ENCODE measurements around the gene TMEM45B. TPM values are rescaled to one million over a fixed set of nuclear protein-coding genes. Genes with fewer than 3 reads are reported as not detected.

TMEM45B gene
- total and polyA plus RNA-seq, 2 of the 13 experiments (the other 11 are each of a cell fraction or from before 2014, with no cell fraction given), result 29.1 to 181 TPM

GRCh38 chr11:129895126-129896041 lies 79.7 kb downstream of the TMEM45B start, which contains the start of gene NFRKB (continued):
- TF ChIP-seq, protein P1, sequence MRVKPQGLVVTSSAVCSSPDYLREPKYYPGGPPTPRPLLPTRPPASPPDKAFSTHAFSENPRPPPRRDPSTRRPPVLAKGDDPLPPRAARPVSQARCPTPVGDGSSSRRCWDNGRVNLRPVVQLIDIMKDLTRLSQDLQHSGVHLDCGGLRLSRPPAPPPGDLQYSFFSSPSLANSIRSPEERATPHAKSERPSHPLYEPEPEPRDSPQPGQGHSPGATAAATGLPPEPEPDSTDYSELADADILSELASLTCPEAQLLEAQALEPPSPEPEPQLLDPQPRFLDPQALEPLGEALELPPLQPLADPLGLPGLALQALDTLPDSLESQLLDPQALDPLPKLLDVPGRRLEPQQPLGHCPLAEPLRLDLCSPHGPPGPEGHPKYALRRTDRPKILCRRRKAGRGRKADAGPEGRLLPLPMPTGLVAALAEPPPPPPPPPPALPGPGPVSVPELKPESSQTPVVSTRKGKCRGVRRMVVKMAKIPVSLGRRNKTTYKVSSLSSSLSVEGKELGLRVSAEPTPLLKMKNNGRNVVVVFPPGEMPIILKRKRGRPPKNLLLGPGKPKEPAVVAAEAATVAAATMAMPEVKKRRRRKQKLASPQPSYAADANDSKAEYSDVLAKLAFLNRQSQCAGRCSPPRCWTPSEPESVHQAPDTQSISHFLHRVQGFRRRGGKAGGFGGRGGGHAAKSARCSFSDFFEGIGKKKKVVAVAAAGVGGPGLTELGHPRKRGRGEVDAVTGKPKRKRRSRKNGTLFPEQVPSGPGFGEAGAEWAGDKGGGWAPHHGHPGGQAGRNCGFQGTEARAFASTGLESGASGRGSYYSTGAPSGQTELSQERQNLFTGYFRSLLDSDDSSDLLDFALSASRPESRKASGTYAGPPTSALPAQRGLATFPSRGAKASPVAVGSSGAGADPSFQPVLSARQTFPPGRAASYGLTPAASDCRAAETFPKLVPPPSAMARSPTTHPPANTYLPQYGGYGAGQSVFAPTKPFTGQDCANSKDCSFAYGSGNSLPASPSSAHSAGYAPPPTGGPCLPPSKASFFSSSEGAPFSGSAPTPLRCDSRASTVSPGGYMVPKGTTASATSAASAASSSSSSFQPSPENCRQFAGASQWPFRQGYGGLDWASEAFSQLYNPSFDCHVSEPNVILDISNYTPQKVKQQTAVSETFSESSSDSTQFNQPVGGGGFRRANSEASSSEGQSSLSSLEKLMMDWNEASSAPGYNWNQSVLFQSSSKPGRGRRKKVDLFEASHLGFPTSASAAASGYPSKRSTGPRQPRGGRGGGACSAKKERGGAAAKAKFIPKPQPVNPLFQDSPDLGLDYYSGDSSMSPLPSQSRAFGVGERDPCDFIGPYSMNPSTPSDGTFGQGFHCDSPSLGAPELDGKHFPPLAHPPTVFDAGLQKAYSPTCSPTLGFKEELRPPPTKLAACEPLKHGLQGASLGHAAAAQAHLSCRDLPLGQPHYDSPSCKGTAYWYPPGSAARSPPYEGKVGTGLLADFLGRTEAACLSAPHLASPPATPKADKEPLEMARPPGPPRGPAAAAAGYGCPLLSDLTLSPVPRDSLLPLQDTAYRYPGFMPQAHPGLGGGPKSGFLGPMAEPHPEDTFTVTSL (CRISPR knock-in tag; IDR thresholded peaks at IDR 0.05; ENCODE audit: borderline replicate concordance), result peak; percentile 65
- TF ChIP-seq FOSL1 (CRISPR knock-in tag; IDR thresholded peaks at IDR 0.05; ENCODE audit: borderline replicate concordance), result no peak
- 0 out of 2 replicates have a peak, but pooled peaks have one; percentile 62 for TF ChIP-seq CCDC6 (CRISPR knock-in tag; IDR thresholded peaks at IDR 0.05)
- TF ChIP-seq, protein P2, sequence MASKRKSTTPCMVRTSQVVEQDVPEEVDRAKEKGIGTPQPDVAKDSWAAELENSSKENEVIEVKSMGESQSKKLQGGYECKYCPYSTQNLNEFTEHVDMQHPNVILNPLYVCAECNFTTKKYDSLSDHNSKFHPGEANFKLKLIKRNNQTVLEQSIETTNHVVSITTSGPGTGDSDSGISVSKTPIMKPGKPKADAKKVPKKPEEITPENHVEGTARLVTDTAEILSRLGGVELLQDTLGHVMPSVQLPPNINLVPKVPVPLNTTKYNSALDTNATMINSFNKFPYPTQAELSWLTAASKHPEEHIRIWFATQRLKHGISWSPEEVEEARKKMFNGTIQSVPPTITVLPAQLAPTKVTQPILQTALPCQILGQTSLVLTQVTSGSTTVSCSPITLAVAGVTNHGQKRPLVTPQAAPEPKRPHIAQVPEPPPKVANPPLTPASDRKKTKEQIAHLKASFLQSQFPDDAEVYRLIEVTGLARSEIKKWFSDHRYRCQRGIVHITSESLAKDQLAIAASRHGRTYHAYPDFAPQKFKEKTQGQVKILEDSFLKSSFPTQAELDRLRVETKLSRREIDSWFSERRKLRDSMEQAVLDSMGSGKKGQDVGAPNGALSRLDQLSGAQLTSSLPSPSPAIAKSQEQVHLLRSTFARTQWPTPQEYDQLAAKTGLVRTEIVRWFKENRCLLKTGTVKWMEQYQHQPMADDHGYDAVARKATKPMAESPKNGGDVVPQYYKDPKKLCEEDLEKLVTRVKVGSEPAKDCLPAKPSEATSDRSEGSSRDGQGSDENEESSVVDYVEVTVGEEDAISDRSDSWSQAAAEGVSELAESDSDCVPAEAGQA (IDR thresholded peaks at IDR 0.05; ENCODE audit: low read depth), result no peak
- TF ChIP-seq, protein P2 (CRISPR knock-in tag; IDR thresholded peaks at IDR 0.05; ENCODE audit: borderline replicate concordance), result no peak
- peak; percentile 87 for TF ChIP-seq PHF8 (CRISPR knock-in tag; IDR thresholded peaks at IDR 0.05)
- peak; percentile 97 for TF ChIP-seq ZNF264 (CRISPR knock-in tag; IDR thresholded peaks at IDR 0.05)
- peak; percentile 74 for TF ChIP-seq YEATS4 (CRISPR knock-in tag; IDR thresholded peaks at IDR 0.05; ENCODE audit: borderline replicate concordance)
- no peak; the same call in 1 of the 2 replicates for TF ChIP-seq ATF7-NPFF (CRISPR knock-in tag; IDR thresholded peaks at IDR 0.05; ENCODE audit: low read depth)
- no peak for TF ChIP-seq ZNF34 (CRISPR knock-in tag; IDR thresholded peaks at IDR 0.05; ENCODE audit: borderline replicate concordance)
- 0 out of 2 replicates have a peak, but pooled peaks have one; percentile 79 for TF ChIP-seq ZNF619 (CRISPR knock-in tag; IDR thresholded peaks at IDR 0.05)
- no peak for TF ChIP-seq TBL1XR1 (IDR thresholded peaks at IDR 0.05; ENCODE audit: borderline replicate concordance, low read length, partially characterized antibody)
- TF ChIP-seq PHB2 (IDR thresholded peaks at IDR 0.05; ENCODE audit: partially characterized antibody), result no peak
- peak; percentile 2; the same call in 1 of the 2 replicates for TF ChIP-seq STAG1 (CRISPR knock-in tag; IDR thresholded peaks at IDR 0.05)
- peak; percentile 66 for TF ChIP-seq AGO2 (optimal IDR thresholded peaks at IDR 0.05; ENCODE audit: low read depth, low read length)
- TF ChIP-seq KLF6 (CRISPR knock-in tag; IDR thresholded peaks at IDR 0.05), result 0 out of 2 replicates have a peak, but pooled peaks have one; percentile 47
- no peak for TF ChIP-seq ZSCAN29 (CRISPR knock-in tag; conservative IDR thresholded peaks at IDR 0.05)
- no peak for TF ChIP-seq RARA (CRISPR knock-in tag; IDR thresholded peaks at IDR 0.05)
